Measurements from ENCODE around the gene BRAT1.

The BRAT1 gene

DNA sequence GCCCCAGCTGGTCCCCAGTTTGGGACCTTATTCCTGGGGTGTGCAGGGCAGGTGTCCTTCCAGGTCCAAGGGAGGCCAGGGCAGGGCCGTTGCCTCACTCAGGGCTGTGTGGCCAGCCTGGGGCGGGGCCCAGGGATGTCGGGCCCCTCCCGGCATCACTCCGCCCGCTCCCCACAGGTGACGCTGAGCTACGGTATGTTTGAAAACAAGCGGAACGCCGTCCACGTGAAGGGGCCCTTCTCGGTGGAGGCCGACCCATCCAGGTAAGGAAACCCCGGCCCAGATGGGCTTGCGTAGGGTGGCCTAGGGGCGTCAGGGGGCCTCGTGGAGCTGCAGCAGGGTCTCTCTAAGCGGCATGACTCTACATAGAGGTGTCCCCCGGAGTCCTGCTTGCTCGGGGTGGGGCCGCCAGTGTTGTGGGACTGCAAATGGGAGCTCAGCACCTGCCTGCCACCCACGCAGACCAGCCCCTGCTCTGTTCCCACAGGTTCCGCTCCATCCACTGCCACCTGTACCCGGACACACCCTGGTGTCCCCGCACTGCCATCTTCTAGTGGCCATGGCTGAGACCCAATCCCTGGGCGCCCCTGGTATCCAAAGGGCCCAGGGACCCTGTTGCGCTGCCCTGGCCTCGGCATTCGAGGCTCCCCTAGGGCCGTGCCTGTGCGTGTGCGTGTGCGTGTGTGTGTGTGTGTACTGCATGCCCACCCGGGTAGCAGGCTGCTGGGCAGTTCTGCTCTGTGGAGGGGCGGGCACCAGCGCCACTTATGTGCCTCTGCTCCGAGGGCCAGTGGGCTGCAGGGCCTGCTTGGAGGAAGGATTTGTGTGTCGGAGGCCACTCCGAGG is 28.4 kb downstream of the BRAT1 start:
- no peak overlapping the region for H3K4me3 ChIP-seq

DNA sequence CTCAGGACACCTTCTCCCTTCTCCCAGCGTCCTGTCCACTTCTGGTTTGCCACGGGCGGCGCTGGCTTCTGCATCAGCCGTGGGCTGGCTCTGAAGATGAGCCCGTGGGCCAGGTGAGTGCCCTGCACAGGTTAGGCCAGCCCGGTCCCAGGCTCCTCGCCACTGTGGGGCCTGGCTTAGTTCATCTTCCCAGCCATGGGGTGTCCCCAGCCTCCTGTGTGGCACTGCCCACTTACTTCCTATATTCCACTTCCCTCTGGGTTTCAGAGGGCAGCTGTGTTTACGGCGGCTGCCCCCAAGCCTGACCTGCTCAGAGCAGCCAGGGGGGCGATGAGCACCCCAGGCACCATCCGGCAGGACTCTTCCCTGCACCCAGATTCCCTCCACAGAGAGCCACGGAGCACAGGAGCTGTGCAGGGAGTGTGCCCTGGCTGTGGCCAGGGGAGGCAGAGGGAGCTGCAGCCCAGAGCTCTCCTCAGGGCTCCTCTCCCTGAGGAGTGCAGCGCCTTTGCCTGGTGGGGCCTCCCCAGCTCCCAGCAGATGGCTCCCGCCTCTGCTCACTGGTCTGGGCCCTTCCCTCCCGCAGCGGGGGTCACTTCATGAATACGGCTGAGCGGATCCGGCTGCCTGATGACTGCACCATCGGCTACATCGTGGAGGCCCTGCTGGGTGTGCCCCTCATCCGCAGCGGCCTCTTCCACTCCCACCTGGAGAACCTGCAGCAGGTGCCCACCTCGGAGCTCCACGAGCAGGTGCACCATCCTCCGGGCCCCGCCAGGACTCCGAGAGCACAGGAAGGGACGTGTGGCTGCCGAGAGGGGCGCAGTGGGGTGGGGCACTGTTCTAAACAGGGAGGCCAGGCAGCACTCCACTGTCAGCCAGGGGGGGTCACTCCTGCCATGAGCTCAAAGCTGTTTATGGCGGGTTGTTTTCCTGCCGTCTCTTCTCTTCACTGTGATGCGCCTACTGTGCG is 29.4 kb downstream of the BRAT1 start:
- no peak overlapping the region for H3K4me3 ChIP-seq
- TF ChIP-seq, protein P1, sequence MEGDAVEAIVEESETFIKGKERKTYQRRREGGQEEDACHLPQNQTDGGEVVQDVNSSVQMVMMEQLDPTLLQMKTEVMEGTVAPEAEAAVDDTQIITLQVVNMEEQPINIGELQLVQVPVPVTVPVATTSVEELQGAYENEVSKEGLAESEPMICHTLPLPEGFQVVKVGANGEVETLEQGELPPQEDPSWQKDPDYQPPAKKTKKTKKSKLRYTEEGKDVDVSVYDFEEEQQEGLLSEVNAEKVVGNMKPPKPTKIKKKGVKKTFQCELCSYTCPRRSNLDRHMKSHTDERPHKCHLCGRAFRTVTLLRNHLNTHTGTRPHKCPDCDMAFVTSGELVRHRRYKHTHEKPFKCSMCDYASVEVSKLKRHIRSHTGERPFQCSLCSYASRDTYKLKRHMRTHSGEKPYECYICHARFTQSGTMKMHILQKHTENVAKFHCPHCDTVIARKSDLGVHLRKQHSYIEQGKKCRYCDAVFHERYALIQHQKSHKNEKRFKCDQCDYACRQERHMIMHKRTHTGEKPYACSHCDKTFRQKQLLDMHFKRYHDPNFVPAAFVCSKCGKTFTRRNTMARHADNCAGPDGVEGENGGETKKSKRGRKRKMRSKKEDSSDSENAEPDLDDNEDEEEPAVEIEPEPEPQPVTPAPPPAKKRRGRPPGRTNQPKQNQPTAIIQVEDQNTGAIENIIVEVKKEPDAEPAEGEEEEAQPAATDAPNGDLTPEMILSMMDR (IDR thresholded peaks at IDR 0.05), result no peak
- peak overlapping the region in 1 of 2 donors; percentile 4 for H3K27ac ChIP-seq
- no peak for DNase-seq (ENCODE audit: low spot score)

More for the DNA sequence above, 28.4 kb downstream of the BRAT1 start:
- peak overlapping the region in 1 of 2 donors; percentile 5 for H3K27ac ChIP-seq
- TF ChIP-seq, protein P1 (IDR thresholded peaks at IDR 0.05), result no peak
- no peak for DNase-seq (ENCODE audit: low spot score)

DNA sequence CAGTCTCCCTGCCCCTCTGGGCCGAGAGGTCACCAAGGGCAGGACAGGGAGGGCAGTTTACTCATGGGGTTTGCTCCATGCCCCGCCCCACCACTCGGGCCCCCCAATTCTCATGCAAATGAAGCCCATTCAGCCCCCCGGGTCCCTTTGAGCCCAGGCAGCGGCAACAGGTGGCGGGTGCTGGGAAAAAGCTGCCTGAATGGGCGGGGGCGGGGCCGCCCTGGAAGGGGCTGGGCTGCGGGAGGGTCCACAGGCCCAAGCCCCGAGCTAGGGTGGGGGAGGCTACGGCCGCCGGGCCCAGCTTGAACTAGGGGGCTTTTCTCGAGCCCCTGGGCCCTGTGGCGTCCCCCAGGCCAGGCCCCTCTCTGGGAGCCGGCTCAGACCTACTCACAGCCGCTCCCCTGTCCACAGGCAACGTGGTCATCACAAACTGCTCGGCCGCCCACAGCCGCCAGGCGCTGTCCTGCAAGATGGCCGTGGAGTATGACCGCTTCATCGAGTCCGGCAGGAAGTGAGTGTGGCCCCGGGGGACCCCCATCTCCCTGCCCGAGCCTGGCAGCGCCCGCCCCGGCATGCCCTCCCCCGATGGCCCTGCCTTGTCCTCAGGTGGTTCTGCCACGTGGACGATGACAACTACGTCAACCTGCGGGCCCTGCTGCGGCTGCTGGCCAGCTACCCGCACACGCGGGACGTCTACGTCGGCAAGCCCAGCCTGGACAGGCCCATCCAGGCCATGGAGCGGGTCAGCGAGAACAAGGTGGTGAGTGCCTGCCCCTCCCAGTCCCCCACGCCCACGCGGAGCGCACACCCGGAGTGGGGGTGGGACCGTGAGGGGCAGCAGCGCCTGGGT is 30.3 kb downstream of the BRAT1 start:
- H3K4me3 ChIP-seq, result no peak overlapping the region
- TF ChIP-seq, protein P1 (IDR thresholded peaks at IDR 0.05), result no peak
- peak overlapping the region in 1 of 2 donors; percentile 4 for H3K27ac ChIP-seq
- DNase-seq (ENCODE audit: low spot score), result no peak

DNA sequence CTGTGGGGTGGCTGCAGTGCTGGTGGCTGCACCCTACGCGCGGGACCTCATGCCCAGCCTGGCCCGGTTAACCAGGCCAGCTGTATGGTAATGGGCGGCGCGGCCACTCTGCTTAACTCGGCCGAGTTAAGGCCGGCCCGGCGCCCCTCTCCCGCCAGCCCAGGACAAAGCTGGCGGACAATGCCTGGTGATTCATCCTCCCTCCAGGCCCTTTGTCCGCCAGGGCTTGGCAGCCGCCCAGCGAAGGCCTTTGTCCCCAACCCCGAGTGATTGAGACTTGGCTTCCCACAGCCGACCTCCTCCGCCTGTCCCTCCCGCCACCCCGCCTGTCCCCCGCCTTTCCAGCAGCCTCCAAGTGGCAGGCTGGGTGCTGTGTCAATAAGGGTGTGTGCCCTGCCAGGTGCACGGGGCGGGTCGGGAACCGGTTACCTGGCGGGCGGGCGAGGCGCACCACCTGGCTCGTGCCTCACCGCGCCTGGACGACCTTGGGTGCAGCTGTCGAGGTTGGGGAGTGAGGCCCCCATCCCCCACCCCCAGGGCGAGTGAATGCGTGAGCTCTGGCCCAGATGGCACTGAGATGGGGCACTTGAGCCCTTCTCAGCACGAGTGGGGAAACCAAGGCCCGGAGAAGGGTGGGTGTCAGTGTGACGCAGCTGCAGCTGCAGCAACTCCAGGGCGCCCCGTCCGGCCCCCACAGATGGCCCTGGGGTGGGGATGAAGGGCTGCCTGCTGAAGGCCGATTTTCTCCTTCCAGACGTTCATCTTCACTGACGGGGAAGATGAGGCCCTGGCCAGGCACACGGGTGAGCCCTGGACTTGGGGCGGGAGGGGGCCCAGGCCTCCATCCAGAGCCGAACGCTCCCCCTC is 31.1 kb downstream of the BRAT1 start:
- Histone ChIP-seq H3K4me3 (peak overlapping the region; percentile 84), H3K27ac (peak overlapping the region in 1 of 2 donors; percentile 55)
- TF ChIP-seq, protein P1 (IDR thresholded peaks at IDR 0.05), result no peak
- DNase-seq (ENCODE audit: low spot score), result no peak

DNA sequence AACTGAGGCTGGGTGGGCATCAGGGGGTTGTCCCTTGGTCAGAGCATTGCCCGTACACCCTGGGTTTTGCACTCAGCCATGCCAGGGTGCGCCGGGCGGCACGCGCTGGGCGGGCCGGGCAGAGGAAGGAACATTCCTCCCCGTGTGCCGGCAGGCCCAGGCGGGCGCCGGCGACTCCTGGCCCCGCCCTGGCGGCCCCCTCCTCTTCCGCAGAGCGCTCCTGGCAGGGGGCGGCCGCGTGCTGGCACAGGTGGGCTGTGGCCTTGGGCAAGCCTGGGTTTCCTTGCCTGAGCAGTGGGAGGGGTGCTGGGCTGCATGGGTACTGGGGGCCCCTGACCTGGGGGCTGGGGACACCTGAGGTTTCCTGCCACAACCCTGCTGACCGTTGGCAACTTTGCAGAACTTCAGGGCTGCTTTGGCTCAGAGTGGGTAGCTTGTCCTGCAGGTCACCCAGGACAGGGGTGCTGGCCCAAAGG is 31.8 kb downstream of the BRAT1 start:
- peak overlapping the region; percentile 84 for H3K4me3 ChIP-seq
- TF ChIP-seq, protein P1 (IDR thresholded peaks at IDR 0.05), result no peak
- no peak for DNase-seq (ENCODE audit: low spot score)
- peak overlapping the region in 1 of 2 donors; percentile 55 for H3K27ac ChIP-seq

Measured in coronary artery (tissue), 2 donors.